ENCODE results near the gene ARHGAP21. TPM values are rescaled to one million over a fixed set of nuclear protein-coding genes. Genes with fewer than 3 reads are reported as not detected.

ARHGAP21 gene
- polyA plus RNA-seq, 1 donor (not counting 4 experiments of a cell fraction or from before 2014, with no cell fraction given): 78.5 TPM

DNA sequence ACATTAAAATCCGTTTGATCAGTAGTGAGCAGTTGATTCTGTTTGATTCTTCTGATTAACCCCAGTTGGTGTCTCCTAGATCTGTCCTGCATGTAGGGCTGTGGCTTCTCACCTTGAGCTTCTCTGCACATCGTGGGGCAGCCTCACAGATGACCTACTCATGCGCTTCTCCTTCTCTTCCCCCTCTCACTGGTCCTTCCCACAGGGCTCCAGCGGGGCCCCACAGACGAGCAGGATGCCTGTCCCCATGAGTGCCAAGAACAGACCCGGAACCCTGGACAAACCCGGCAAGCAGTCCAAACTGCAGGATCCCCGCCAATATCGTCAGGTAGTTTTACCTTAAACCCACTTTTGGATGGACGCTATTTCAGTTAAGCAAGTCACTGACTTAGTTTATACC is 178.9 kb downstream of the ARHGAP21 start:
- no peaks in the 10 kb centered on the region for H3K9me3 ChIP-seq (ENCODE audit: control insufficient read depth, low read depth, low read length)
- no peaks in the 10 kb centered on the region for H4K20me1 ChIP-seq (ENCODE audit: control insufficient read depth, extremely low read depth, insufficient read depth, low read length)
- FAIRE-seq (no peak), DNase-seq (ENCODE audit: low read depth, low spot score) (no peak)
- H2AFZ ChIP-seq (ENCODE audit: control insufficient read depth, low read length): no peak overlapping the region
- H3K4me3 ChIP-seq (ENCODE audit: control insufficient read depth in 2 of 3, extremely low read depth in 1 of 3, insufficient read depth in 2 of 3, low read depth in 1 of 3, low read length in 3 of 3): no peak overlapping the region
- no peaks in the 10 kb centered on the region for H3K27me3 ChIP-seq (ENCODE audit: control insufficient read depth, extremely low read depth, insufficient read depth, low read length)
- no peaks in the 10 kb centered on the region for H3K79me2 ChIP-seq (ENCODE audit: control insufficient read depth, insufficient read depth, low read length)
- H3K9me1 ChIP-seq (ENCODE audit: control insufficient read depth, extremely low read depth, insufficient read depth, low read length): no peaks in the 10 kb centered on the region
- TF ChIP-seq EZH2 (IDR thresholded peaks at IDR 0.05; ENCODE audit: low read length): no peak
- TF ChIP-seq, protein P1, sequence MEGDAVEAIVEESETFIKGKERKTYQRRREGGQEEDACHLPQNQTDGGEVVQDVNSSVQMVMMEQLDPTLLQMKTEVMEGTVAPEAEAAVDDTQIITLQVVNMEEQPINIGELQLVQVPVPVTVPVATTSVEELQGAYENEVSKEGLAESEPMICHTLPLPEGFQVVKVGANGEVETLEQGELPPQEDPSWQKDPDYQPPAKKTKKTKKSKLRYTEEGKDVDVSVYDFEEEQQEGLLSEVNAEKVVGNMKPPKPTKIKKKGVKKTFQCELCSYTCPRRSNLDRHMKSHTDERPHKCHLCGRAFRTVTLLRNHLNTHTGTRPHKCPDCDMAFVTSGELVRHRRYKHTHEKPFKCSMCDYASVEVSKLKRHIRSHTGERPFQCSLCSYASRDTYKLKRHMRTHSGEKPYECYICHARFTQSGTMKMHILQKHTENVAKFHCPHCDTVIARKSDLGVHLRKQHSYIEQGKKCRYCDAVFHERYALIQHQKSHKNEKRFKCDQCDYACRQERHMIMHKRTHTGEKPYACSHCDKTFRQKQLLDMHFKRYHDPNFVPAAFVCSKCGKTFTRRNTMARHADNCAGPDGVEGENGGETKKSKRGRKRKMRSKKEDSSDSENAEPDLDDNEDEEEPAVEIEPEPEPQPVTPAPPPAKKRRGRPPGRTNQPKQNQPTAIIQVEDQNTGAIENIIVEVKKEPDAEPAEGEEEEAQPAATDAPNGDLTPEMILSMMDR (optimal IDR thresholded peaks at IDR 0.05 in 1 of 3, IDR thresholded peaks at IDR 0.05 in 1 of 3, conservative IDR thresholded peaks at IDR 0.05 in 1 of 3; ENCODE audit: extremely low read depth in 1 of 3, insufficient read depth in 2 of 3, low read length in 3 of 3): no peak
- H3K4me2 ChIP-seq (ENCODE audit: control insufficient read depth, extremely low read depth, insufficient read depth, low read depth, low read length): no peak overlapping the region
- no peak overlapping the region for H3K9ac ChIP-seq (ENCODE audit: control insufficient read depth, extremely low read depth, insufficient read depth, low read length)
- no peaks in the 10 kb centered on the region for H3K4me1 ChIP-seq (ENCODE audit: control insufficient read depth, extremely low read depth, insufficient read depth, low read length)
- no peak overlapping the region for H3K27ac ChIP-seq (ENCODE audit: control insufficient read depth, insufficient read depth, low read length)
- dilution Hi-C loops (cut with MboI; ENCODE audit: extremely low pct_ligation_motif_present, low sequenced_read_pairs): no loop called here
- peaks cover 11 to 13% of the 10 kb centered on the region in 2 experiments for H3K36me3 ChIP-seq (ENCODE audit: control insufficient read depth in 2 of 2, extremely low read depth in 1 of 2, insufficient read depth in 2 of 2, low read length in 2 of 2)

DNA sequence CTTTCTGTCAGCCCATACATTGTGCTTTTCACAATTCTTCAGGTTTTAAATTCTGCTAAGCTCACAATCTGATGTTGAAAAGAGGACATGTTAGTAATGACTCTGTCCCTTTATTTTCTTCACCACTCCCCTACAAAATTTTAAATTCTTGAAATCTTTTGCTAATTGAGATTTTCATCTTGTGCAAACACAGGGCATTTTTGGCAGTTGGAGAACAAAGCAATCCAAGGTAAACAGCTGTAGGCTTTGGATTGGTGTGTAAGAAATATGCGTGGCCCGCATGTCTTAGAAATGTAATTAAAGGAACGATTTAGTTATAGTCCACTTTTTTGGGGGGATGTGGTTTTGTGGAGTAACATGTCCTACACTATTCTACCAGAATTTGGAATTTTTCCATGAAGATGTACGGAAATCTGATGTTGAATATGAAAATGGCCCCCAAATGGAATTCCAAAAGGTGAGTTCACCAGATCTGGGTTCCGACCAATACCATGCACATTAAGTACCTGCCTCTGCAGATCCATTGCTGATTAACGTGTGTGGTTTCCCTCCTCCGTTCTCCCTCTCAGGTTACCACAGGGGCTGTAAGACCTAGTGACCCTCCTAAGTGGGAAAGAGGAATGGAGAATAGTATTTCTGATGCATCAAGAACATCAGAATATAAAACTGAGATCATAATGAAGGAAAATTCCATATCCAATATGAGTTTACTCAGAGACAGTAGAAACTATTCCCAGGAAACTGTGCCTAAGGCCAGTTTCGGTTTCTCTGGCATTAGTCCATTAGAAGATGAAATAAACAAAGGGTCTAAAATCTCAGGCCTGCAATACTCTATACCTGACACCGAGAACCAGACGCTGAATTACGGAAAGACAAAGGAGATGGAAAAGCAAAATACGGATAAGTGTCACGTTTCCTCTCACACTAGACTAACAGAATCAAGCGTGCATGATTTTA is 181.1 kb downstream of the ARHGAP21 start:
- Histone ChIP-seq H3K36me3 (ENCODE audit: control insufficient read depth in 2 of 2, extremely low read depth in 1 of 2, insufficient read depth in 2 of 2, low read length in 2 of 2) (peaks cover 13% of the 10 kb centered on the region in 2 experiments), H2AFZ (ENCODE audit: control insufficient read depth, low read length) (no peak overlapping the region), H3K4me2 (ENCODE audit: control insufficient read depth, extremely low read depth, insufficient read depth, low read depth, low read length) (no peak overlapping the region), H4K20me1 (ENCODE audit: control insufficient read depth, extremely low read depth, insufficient read depth, low read length) (no peaks in the 10 kb centered on the region), H3K27me3 (ENCODE audit: control insufficient read depth, extremely low read depth, insufficient read depth, low read length) (no peaks in the 10 kb centered on the region), H3K27ac (ENCODE audit: control insufficient read depth, insufficient read depth, low read length) (no peak overlapping the region), H3K4me1 (ENCODE audit: control insufficient read depth, extremely low read depth, insufficient read depth, low read length) (no peaks in the 10 kb centered on the region), H3K79me2 (ENCODE audit: control insufficient read depth, insufficient read depth, low read length) (no peaks in the 10 kb centered on the region), H3K4me3 (ENCODE audit: control insufficient read depth in 2 of 3, extremely low read depth in 1 of 3, insufficient read depth in 2 of 3, low read depth in 1 of 3, low read length in 3 of 3) (no peak overlapping the region), H3K9me3 (ENCODE audit: control insufficient read depth, low read depth, low read length) (no peaks in the 10 kb centered on the region), H3K9ac (ENCODE audit: control insufficient read depth, extremely low read depth, insufficient read depth, low read length) (no peak overlapping the region), H3K9me1 (ENCODE audit: control insufficient read depth, extremely low read depth, insufficient read depth, low read length) (no peaks in the 10 kb centered on the region)
- FAIRE-seq: no peak
- no peak for TF ChIP-seq EZH2 (IDR thresholded peaks at IDR 0.05; ENCODE audit: low read length)
- TF ChIP-seq, protein P1 (optimal IDR thresholded peaks at IDR 0.05 in 1 of 3, IDR thresholded peaks at IDR 0.05 in 1 of 3, conservative IDR thresholded peaks at IDR 0.05 in 1 of 3; ENCODE audit: extremely low read depth in 1 of 3, insufficient read depth in 2 of 3, low read length in 3 of 3): no peak
- DNase-seq (ENCODE audit: low read depth, low spot score): no peak
- dilution Hi-C loops (cut with MboI; ENCODE audit: extremely low pct_ligation_motif_present, low sequenced_read_pairs): no loop called here
